CD1c-positive myeloid dendritic cell (primary cell): ENCODE measurements around the gene SELENOW.

Source experiments
- DNase-seq: peaks from one replicate; pipeline ENCODE4 v3.0.0-alpha.2; 2016; ENCODE audit errors: extremely low spot score

Gene SELENOW

DNA sequence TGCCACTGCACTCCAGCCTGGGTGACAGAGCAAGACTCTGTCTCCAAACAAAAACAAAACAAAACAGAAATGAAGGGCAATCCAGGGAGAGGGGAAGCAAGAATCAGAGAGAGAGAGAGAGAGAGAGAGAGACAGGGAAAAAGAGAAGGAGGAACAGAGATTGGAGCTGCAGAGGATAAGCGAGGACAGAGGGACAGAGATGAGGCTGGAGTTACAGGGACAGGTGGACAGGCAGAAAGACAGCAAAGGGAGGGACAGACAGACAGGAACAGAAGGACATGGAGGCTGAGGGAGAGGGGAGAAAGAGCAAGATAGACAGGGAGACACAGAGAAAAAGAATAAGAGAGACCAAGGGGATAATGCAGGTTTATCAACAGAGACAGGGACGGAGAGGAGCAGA is 41.9 kb downstream of the SELENOW start:
- no peak for DNase-seq

DNA sequence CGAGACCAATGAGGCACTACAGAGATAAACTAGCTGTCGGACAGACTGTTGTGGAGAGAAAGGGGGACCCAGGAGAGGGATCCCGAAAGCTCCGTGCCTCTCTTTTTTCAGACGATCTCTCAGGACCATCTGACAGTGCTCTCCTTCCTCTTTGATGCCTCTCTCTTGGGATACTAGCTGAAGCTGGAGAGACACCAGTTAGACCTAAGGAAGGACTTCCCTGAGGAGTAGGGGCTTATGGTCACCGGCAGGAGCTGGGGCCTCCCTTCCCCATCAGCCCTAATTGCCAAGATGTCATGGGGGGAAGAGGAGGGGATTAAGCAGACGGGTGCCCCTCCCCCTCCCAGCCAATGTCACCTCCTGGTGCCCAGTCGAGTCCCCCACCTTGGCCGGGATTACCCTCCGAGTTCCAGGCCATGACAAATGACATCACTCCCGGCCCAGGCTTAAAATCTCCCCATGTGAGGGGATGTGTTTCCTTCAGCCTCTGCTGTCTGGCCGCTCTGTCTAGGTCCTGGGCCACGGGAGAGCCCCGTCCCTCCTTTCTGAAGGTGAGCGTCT is 43.0 kb downstream of the SELENOW start, which contains the start of gene CRX:
CRX (plus strand) TSS at position 478 of the 561 bp plus-strand sequence. CDS start 12,507 bp downstream, outside the sequence.
- DNase-seq: no peak

DNA sequence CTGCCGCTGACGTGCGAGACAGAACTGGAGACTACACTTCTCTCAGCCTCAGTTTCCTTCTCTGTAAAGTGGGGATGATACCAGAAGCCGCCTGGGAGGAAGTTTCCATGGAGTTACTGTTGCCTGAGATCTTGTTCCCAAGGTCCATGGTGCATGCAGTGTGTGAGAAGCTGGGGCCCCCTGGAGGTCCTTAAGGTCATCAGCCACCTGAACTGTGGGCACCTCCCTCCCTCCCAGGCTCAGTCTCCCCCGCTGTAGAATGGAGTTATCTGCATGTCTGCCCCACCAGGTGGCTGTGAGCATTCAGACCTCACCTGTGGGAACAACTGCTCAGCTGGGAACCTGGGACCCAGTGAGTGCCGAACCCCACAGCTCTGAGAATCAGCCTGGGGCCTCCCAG is 45.9 kb downstream of the SELENOW start:
- DNase-seq: no peak

DNA sequence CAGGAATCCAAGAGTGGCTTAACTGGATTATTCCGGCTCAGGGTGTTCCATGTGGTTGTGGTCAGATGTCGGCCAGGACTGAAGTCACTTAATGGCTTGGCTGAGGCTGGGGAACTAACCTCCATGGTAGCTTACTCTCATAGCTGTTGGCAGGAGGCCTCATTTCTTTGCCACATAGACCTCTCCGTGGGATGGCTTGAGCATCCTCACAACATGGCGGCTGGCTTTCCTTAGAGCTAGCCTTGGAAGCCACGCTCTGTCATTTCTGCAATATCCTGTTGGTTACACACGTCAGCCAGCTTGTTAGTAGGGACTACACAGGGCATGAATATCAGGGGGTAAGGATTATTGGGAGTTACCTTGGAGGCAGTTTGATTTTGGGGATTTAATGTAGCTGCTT is 48.3 kb downstream of the SELENOW start:
- no peak for DNase-seq

DNA sequence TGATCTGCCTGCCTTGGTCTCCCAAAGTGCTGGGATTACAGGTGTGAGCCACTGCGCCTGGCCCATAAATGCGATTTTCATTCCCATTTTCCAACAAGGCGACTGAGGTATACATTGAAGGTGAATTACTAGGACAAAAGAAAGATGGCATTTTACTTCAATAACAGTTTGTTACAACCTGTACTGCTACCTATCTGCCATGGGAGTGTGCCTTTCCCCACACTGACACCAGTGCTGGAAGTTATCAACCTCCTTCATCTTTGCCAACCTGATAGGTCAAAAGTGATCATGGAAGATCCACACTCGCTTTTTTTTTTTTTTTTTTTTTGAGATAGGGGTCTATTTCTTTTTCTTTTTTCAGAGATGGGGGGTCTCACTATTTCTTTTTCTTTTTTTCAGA is 54.2 kb downstream of the SELENOW start:
- DNase-seq: no peak
